HepG2 (cell line): ENCODE data around the gene HSD17B2. TPM values are rescaled to one million over a fixed set of nuclear protein-coding genes. Genes with fewer than 3 reads are reported as not detected.

ENCODE experiments used
- EHMT2 ChIP-seq: fragments of 200-600 bp; sonication (generic); IDR thresholded peaks from 2 replicates; pipeline ENCODE4 v1.7.0; 2017; ENCODE audit warnings: antibody characterized with exemption, low read depth, low read length, borderline replicate concordance
- KDM1A ChIP-seq: IDR thresholded peaks from 2 replicates; pipeline ENCODE4 v1.6.1; 2016; ENCODE audit warnings: missing compliant biosample characterization
- KDM5A ChIP-seq: fragments of 200-600 bp; sonication (generic); IDR thresholded peaks from 2 replicates; pipeline ENCODE4 v1.7.0; 2018; ENCODE audit warnings: antibody characterized with exemption, mild to moderate bottlenecking, low read length, borderline replicate concordance
- MATR3 ChIP-seq: sonication (generic); formaldehyde crosslinking; IDR thresholded peaks from 2 replicates; pipeline ENCODE4 v1.4.0; 2020; ENCODE audit warnings: missing genetic modification reagents
- MIER2 ChIP-seq: IDR thresholded peaks from 2 replicates; pipeline ENCODE4 v1.6.1; 2016; ENCODE audit warnings: missing biosample characterization, missing genetic modification reagents
- NRL ChIP-seq: sonication (generic); formaldehyde crosslinking; IDR thresholded peaks from 2 replicates; pipeline ENCODE4 v1.5.0; 2020; ENCODE audit warnings: missing genetic modification reagents, mild to moderate bottlenecking, moderate library complexity, borderline replicate concordance
- PCBP2 ChIP-seq: fragments of 200-400 bp; formaldehyde crosslinking; optimal IDR thresholded peaks from 2 replicates; pipeline ENCODE3; 2018; ENCODE audit warnings: low read length, low read depth; ENCODE audit not compliant: poor library complexity, severe bottlenecking
- PHF20 ChIP-seq: sonication (generic); formaldehyde crosslinking; IDR thresholded peaks from 2 replicates; pipeline ENCODE4 v1.5.0; 2020; ENCODE audit warnings: mild to moderate bottlenecking, missing genetic modification reagents
- POLR2AphosphoS5 ChIP-seq: IDR thresholded peaks from 2 replicates; pipeline ENCODE4 v1.6.1; 2012; ENCODE audit warnings: low read depth, low read length
- PRMT3 ChIP-seq: sonication (generic); formaldehyde crosslinking; IDR thresholded peaks from 2 replicates; pipeline ENCODE4 v1.8.1; 2022; ENCODE audit warnings: low read depth, mild to moderate bottlenecking, moderate library complexity, missing genetic modification reagents, borderline replicate concordance
- SATB2 ChIP-seq: sonication (generic); formaldehyde crosslinking; IDR thresholded peaks from 2 replicates; pipeline ENCODE4 v1.5.0; 2020; ENCODE audit warnings: missing genetic modification reagents
- SRSF9 ChIP-seq: fragments of 200-400 bp; formaldehyde crosslinking; IDR thresholded peaks from 2 replicates; pipeline ENCODE4 v1.6.1; 2018; ENCODE audit warnings: borderline replicate concordance, mild to moderate bottlenecking, low read depth, low read length; ENCODE audit not compliant: insufficient read depth, poor library complexity, severe bottlenecking
- TGIF2 ChIP-seq: IDR thresholded peaks from 2 replicates; pipeline ENCODE4 v1.6.1; 2016; ENCODE audit warnings: control low read depth, missing compliant biosample characterization
- ZNF101 ChIP-seq: sonication (generic); formaldehyde crosslinking; IDR thresholded peaks from 2 replicates; pipeline ENCODE4 v1.4.0; 2020; ENCODE audit warnings: mild to moderate bottlenecking, low read depth, missing genetic modification reagents, borderline replicate concordance
- ZNF20 ChIP-seq: sonication (generic); formaldehyde crosslinking; IDR thresholded peaks from 2 replicates; pipeline ENCODE4 v1.4.0; 2020; ENCODE audit warnings: mild to moderate bottlenecking, moderate library complexity, missing genetic modification reagents
- ZNF232 ChIP-seq: sonication (generic); formaldehyde crosslinking; IDR thresholded peaks from 2 replicates; pipeline ENCODE4 v1.4.0; 2020; ENCODE audit warnings: missing genetic modification reagents, borderline replicate concordance
- ZNF33A ChIP-seq: sonication (generic); formaldehyde crosslinking; IDR thresholded peaks from 2 replicates; pipeline ENCODE4 v1.5.1; 2020; ENCODE audit warnings: missing genetic modification reagents, mild to moderate bottlenecking, moderate library complexity, borderline replicate concordance
- ZNF660 ChIP-seq: sonication (generic); formaldehyde crosslinking; IDR thresholded peaks from 2 replicates; pipeline ENCODE4 v1.5.1; 2020; ENCODE audit warnings: mild to moderate bottlenecking, low read depth, missing genetic modification reagents, borderline replicate concordance
- ZNF720 ChIP-seq: sonication (generic); formaldehyde crosslinking; IDR thresholded peaks from 2 replicates; pipeline ENCODE4 v1.4.0; 2020; ENCODE audit warnings: missing genetic modification reagents
- polyA plus RNA-seq, 8 experiments: library from polyadenylated mRNA; depleted of rRNA in 3 of 8; stranded (reverse) in 7 of 8; unstranded in 1 of 8; fragments of >200 nt; fragmentation: Illumina TruSeq in 4 of 8; extraction: Trizol in 4 of 8; gene quantifications; 2 replicates each; pipeline versions ENCODE4 v1.2.1 to v1.2.3, GENCODE V29; 2011 to 2016; ENCODE audit warnings: low read depth in 4 of 8, missing spikeins in 1 of 8, mixed read lengths in 1 of 8; ENCODE audit not compliant: insufficient read depth in 1 of 8
- total RNA-seq, 5 experiments: library from RNA; depleted of rRNA; stranded (reverse); fragments of >200 nt; fragmentation: Illumina TruSeq; extraction: Trizol; gene quantifications; 2 replicates each; pipeline ENCODE4 v1.2.3, GENCODE V29; 2016; ENCODE audit warnings: low read depth in 1 of 5
- TF ChIP-seq, protein P1 (sequence below): sonication (generic); formaldehyde crosslinking; IDR thresholded peaks from 2 replicates; pipeline ENCODE4 v1.4.0; 2020; ENCODE audit warnings: mild to moderate bottlenecking, missing genetic modification reagents

HSD17B2 gene
- total and polyA plus RNA-seq, 2 of the 13 experiments (the other 11 are each of a cell fraction or from before 2014, with no cell fraction given): 26.3 to 69.3 TPM

DNA sequence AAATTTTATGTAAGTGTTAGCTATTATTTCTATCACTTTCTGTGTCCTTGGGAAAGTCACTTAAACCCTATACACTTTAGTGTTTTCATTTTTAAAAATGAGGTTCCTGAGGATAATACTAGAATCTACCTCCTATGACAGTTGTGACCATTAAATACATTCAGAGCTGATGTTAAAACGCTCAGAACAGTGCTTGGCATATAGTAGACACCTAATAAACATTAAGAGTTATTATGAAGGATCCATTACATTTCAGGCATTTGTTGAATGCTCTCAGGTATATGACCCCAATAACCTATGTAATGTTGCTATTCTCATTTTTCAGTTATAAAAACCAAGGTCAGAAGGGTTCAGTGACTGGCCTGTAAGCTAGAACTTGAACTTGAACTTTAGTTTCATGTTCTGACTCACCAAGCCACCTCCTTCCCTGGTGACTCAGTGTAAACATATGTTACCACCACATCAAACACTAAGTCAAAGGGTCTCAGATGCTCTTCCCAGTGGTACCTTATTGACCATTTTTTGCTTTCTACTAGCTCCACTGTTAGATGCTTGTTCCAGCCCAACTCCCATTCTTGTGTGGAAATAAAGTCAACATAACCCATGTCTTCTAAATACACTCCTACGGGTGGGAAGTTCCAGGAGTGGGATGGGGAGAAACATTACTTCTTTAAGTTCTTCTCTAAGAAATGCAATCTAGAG is 47.6 kb downstream of the HSD17B2 start (continued):
- no peak for TF ChIP-seq ZNF660 (CRISPR knock-in tag)
- peak; percentile 69; the same call in 1 of the 2 replicates for TF ChIP-seq TGIF2 (CRISPR knock-in tag)
- TF ChIP-seq PCBP2: no peak
- no peak for TF ChIP-seq ZNF720 (CRISPR knock-in tag)
- TF ChIP-seq POLR2AphosphoS5: 0 out of 2 replicates have a peak, but pooled peaks have one; percentile 24
- TF ChIP-seq MATR3: no peak
- no peak for TF ChIP-seq PHF20 (CRISPR knock-in tag)
- no peak for TF ChIP-seq ZNF33A (CRISPR knock-in tag)
- TF ChIP-seq ZNF101 (CRISPR knock-in tag): no peak
- TF ChIP-seq ZNF232 (CRISPR knock-in tag): no peak
- TF ChIP-seq NRL (CRISPR knock-in tag): no peak
- TF ChIP-seq ZNF20 (CRISPR knock-in tag): no peak
- TF ChIP-seq, protein P1, sequence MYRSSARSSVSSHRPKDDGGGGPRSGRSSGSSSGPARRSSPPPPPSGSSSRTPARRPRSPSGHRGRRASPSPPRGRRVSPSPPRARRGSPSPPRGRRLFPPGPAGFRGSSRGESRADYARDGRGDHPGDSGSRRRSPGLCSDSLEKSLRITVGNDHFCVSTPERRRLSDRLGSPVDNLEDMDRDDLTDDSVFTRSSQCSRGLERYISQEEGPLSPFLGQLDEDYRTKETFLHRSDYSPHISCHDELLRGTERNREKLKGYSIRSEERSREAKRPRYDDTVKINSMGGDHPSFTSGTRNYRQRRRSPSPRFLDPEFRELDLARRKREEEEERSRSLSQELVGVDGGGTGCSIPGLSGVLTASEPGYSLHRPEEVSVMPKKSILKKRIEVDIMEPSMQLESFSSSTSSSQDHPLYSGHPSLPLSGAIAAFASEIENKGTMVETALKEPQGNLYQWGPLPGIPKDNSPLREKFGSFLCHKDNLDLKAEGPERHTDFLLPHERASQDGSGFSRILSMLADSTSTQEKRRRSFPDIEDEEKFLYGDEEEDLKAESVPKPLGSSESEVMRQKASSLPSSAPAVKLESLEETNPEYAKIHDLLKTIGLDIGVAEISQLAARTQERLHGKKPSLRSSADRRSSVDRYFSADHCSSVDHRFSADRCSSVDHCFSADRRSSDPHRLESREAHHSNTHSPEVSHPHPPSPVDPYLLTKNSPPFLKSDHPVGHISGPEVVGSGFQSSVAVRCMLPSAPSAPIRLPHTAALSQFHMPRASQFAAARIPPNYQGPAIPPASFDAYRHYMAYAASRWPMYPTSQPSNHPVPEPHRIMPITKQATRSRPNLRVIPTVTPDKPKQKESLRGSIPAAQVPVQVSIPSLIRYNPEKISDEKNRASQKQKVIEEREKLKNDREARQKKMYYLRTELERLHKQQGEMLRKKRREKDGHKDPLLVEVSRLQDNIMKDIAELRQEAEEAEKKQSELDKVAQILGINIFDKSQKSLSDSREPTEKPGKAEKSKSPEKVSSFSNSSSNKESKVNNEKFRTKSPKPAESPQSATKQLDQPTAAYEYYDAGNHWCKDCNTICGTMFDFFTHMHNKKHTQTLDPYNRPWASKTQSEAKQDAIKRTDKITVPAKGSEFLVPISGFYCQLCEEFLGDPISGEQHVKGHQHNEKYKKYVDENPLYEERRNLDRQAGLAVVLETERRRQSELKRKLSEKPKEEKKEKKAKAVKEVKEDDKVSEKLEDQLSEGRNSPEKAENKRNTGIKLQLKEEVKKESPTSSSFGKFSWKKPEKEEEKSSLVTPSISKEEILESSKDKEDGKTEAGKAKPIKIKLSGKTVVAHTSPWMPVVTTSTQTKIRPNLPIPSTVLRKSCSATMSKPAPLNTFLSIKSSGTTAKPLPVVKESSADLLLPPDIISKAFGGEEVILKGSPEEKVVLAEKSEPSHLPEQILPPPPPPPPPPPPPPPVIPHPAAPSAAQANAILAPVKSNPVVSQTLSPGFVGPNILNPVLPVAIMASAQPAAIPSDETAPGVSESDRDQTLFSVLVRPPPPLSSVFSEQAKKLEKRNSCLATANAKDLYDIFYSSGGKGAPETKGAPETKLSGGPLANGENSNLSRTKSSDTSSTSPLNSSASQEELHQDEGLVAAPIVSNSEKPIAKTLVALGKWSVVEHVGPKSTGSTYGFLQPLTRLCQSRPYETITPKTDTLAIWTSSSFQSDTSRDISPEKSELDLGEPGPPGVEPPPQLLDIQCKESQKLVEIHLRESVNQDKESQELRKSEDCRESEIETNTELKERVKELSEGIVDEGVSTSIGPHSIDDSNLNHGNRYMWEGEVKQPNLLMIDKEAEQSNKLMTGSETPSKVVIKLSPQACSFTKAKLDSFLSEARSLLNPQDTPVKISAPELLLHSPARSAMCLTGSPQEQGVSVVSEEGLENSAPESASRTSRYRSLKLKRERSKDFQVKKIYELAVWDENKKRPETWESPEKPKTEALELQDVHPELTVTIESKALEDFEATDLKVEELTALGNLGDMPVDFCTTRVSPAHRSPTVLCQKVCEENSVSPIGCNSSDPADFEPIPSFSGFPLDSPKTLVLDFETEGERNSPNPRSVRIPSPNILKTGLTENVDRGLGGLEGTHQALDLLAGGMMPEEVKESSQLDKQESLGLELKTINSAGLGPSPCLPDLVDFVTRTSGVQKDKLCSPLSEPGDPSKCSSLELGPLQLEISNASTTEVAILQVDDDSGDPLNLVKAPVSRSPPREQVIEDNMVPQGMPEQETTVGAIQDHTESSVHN (CRISPR knock-in tag): no peak
- peak; percentile 29; the same call in 1 of the 2 replicates for TF ChIP-seq KDM5A
- peak; percentile 61; the same call in 1 of the 2 replicates for TF ChIP-seq MIER2 (CRISPR knock-in tag)
- TF ChIP-seq SATB2 (CRISPR knock-in tag): 0 out of 2 replicates have a peak, but pooled peaks have one; percentile 25
- TF ChIP-seq SRSF9: no peak
- no peak for TF ChIP-seq PRMT3 (CRISPR knock-in tag)
- 0 out of 2 replicates have a peak, but pooled peaks have one; percentile 47 for TF ChIP-seq EHMT2
- peak; percentile 93; the same call in 1 of the 2 replicates for TF ChIP-seq KDM1A (CRISPR knock-in tag)
